K562 (cell line): ENCODE measurements around the gene ZNF181. TPM values are rescaled to one million over a fixed set of nuclear protein-coding genes. Genes with fewer than 3 reads are reported as not detected.

ENCODE experiments used
- MLX ChIP-seq, 2 experiments: fragments of 450-650 bp in 1 of 2; sonication (generic) in 1 of 2; formaldehyde crosslinking; conservative IDR thresholded peaks; 2 replicates each; pipeline versions ENCODE4 v1.4.0 to v1.8.1; 2020 to 2022; ENCODE audit warnings: mild to moderate bottlenecking in 1 of 2, missing genetic modification reagents in 1 of 2
- ZNF263 ChIP-seq: sonication (generic); formaldehyde crosslinking; IDR thresholded peaks from 2 replicates; pipeline ENCODE4 v1.8.0; 2022; ENCODE audit warnings: mild to moderate bottlenecking, missing genetic modification reagents, borderline replicate concordance
- ZNF449 ChIP-seq: fragments of 250-450 bp; sonication (Bioruptor Pico); IDR thresholded peaks from 2 replicates; pipeline ENCODE4 v1.8.0; 2022; ENCODE audit warnings: moderate library complexity, mild to moderate bottlenecking, inconsistent platforms
- polyA plus RNA-seq, 8 experiments: library from polyadenylated mRNA; depleted of rRNA in 4 of 8; stranded (reverse) in 5 of 8; unstranded in 3 of 8; fragments of >200 nt; fragmentation: Nextera tagmentation in 2 of 8; fragmentation: Illumina TruSeq in 1 of 8; extraction: Ambion mirVana in 2 of 8; extraction: Trizol in 1 of 8; gene quantifications; 2 replicates each; pipeline versions ENCODE4 v1.2.1 to v1.2.3, GENCODE V29; 2011 to 2014; ENCODE audit warnings: inconsistent platforms in 1 of 8, missing spikeins in 1 of 8
- total RNA-seq, 7 experiments: library from RNA; depleted of rRNA in 6 of 7; stranded (reverse); fragments of >200 nt in 6 of 7; fragmentation: Illumina TruSeq in 2 of 7; extraction: Trizol in 2 of 7; gene quantifications; 2 replicates each; pipeline versions ENCODE4 v1.2.1 to v1.2.3, GENCODE V29; 2011 to 2021; ENCODE audit warnings: low replicate concordance in 1 of 7
- TF ChIP-seq, protein P1 (sequence below), 2 experiments: fragments of 450-650 bp; conservative IDR thresholded peaks; 2 replicates each; pipeline ENCODE4 v1.6.1; 2017; ENCODE audit warnings: mild to moderate bottlenecking in 2 of 2, moderate library complexity in 2 of 2

ZNF181 gene
- total and polyA plus RNA-seq, 9 of the 15 experiments (the other 6 are each of a cell fraction or from before 2014, with no cell fraction given), result 4.3 to 20.3 (median 12.1) TPM

DNA sequence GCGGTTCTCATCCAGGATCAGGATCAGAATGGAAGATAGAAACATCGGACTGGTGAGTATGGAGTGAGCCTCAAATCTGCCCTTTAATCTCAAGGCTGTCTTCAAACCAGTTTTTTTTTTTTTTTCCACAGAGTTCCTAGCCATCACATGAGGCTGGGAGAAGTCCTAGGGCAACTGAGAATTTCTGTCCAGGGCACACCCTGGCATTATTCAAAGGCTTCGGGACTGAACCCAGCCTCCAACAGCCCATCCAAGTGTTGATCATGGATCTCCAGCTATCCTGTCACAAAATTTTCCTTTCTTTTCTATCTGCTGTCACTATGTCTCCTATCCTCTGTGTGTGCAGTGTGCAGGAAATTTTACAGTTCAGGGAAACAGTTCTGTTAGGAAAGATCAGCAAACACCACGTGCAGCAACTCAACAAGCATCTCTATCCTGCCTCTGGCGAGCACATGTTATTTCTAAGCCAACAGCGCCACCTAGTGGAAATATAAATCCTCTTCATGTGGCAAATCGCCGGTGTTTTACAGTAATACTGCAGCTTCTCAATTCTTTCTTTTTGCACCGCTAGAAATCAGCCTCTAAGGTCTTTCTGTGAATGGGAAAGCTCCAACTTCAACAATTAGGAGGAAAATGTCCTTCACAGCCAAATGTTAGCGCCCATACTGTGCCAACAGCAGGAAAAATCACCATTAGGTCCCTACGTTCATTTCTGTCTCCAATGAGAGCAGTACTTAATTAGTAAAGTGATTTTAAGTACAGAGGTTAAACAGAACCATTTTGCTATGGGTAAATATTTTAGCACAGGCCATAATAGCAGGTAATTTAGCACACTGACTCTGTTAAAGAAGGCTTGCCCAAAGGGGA, 21.4 kb upstream of the ZNF181 start (continued):
- TF ChIP-seq MLX (CRISPR knock-in tag; conservative IDR thresholded peaks at IDR 0.05) (no peak), ZNF263 (CRISPR knock-in tag) (no peak), ZNF449 (CRISPR knock-in tag) (no peak)
- TF ChIP-seq, protein P1, sequence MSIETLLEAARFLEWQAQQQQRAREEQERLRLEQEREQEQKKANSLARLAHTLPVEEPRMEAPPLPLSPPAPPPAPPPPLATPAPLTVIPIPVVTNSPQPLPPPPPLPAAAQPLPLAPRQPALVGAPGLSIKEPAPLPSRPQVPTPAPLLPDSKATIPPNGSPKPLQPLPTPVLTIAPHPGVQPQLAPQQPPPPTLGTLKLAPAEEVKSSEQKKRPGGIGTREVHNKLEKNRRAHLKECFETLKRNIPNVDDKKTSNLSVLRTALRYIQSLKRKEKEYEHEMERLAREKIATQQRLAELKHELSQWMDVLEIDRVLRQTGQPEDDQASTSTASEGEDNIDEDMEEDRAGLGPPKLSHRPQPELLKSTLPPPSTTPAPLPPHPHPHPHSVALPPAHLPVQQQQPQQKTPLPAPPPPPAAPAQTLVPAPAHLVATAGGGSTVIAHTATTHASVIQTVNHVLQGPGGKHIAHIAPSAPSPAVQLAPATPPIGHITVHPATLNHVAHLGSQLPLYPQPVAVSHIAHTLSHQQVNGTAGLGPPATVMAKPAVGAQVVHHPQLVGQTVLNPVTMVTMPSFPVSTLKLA (conservative IDR thresholded peaks at IDR 0.05), result peak; percentile 70 to 74
